ENCODE results near the gene CFD. TPM values are rescaled to one million over a fixed set of nuclear protein-coding genes. Genes with fewer than 3 reads are reported as not detected.
"Not testable (repeated sequence)": the region's sequence is repeated elsewhere in the genome, so short reads cannot be mapped to it uniquely, and the experiment has no call there.

Gene CFD
- total RNA-seq, 4 donors from 2014 or later, result 52.2 to 883 (median 129) TPM

- TF ChIP-seq POLR2A (IDR thresholded peaks at IDR 0.05) (no peak), CTCF (IDR thresholded peaks at IDR 0.05) (no peak)
- Histone ChIP-seq H3K27me3 (no peaks in the 10 kb centered on the region), H3K9me3 (no peaks in the 10 kb centered on the region), H3K27ac (no peak overlapping the region), H3K4me3 (no peak overlapping the region), H3K4me1 (peaks cover 8 to 28% (median 9%) of the 10 kb centered on the region in 3 donors), H3K36me3 (peaks cover 21 to 61% (median 36%) of the 10 kb centered on the region in 3 donors)
- intact Hi-C loops (cut with DNase I), result no loop called here
- no peak for DNase-seq
- WGBS, 2 donors, result 95 to 100% methylated on average over 2 to 10 of the region's 26 CpGs
Observed at GRCh38 chr19:889662-890295, 30.3 kb downstream of the CFD start.

GRCh38 chr19:890831-891230 lies 31.4 kb downstream of the CFD start:
- peaks cover 8 to 28% (median 9%) of the 10 kb centered on the region in 3 donors for H3K4me1 ChIP-seq
- DNase-seq, result no peak
- no peaks in the 10 kb centered on the region for H3K9me3 ChIP-seq
- H3K36me3 ChIP-seq, result peaks cover 10 to 51% (median 25%) of the 10 kb centered on the region in 3 donors
- peak overlapping the region in 1 of 4 donors; percentile 5 for H3K27ac ChIP-seq
- TF ChIP-seq CTCF (IDR thresholded peaks at IDR 0.05), result no peak
- no peak for TF ChIP-seq POLR2A (IDR thresholded peaks at IDR 0.05)
- intact Hi-C loops (cut with DNase I), result no loop called here
- H3K4me3 ChIP-seq, result peak overlapping the region in 1 of 4 donors; percentile 6
- 87 to 93% methylated on average over 3 of the region's 18 CpGs for WGBS, 2 donors
- no peaks in the 10 kb centered on the region for H3K27me3 ChIP-seq

DNA sequence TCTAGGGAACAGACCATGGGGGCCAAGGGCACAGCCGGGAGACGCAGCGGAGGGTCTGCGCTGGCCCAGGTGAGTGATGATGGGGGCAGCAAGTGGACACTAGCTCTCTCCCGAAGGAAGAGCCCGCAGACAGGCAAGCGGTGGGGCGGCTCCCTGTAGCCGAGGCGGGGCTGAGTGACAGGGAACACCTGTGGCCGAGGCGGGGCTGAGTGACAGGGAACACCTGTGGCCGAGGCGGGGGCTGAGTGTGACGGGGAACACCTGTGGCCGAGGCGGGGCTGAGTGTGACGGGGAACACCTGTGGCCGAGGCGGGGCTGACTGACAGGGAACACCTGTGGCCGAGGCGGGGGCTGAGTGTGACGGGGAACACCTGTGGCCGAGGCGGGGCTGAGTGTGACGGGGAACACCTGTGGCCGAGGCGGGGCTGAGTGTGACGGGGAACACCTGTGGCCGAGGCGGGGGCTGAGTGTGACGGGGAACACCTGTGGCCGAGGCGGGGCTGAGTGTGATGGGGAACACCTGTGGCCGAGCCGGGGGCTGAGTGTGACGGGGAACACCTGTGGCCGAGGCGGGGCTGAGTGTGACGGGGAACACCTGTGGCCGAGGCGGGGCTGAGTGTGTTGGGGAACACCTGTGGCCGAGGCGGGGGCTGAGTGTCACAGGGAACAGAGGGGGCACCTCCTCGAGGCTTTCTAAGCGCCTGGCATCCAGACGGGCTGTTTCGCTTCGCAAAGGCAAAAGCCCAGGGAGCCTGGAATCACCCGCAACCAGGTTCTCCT lies 32.1 kb downstream of the CFD start:
- DNase-seq; intact Hi-C loops (cut with DNase I); H3K27me3 ChIP-seq; H3K9me3 ChIP-seq: not testable (repeated sequence)
- Histone ChIP-seq H3K4me3 (peak overlapping the region; percentile 70 to 95 (median 86)), H3K4me1 (peaks cover 8 to 28% (median 9%) of the 10 kb centered on the region in 3 donors), H3K36me3 (peaks cover 8 to 48% (median 17%) of the 10 kb centered on the region in 3 donors), H3K27ac (peak overlapping the region; percentile 87 to 97 (median 94))
- 30 to 41% methylated on average over 10 to 18 of the region's 50 CpGs for WGBS, 2 donors

- TF ChIP-seq POLR2A (IDR thresholded peaks at IDR 0.05) (no peak), CTCF (IDR thresholded peaks at IDR 0.05) (no peak)
- WGBS, 2 donors, result 4 to 7% methylated on average over 11 to 18 of the region's 27 CpGs
Observed at GRCh38 chr19:892243-892893, 32.9 kb downstream of the CFD start.

GRCh38 chr19:892894-893689 lies 33.6 kb downstream of the CFD start, which contains the start of the genes MED16 and RNU6-9:
Gene MED16 (minus strand): TSS chr19:893187. CDS start chr19:891131, 2,056 bp downstream.
Gene RNU6-9 (plus strand): TSS chr19:893484.
- Histone ChIP-seq H3K36me3 (peaks cover 8 to 47% (median 18%) of the 10 kb centered on the region in 3 donors), H3K27me3 (no peaks in the 10 kb centered on the region), H3K9me3 (no peaks in the 10 kb centered on the region), H3K4me1 (peaks cover 8 to 28% (median 9%) of the 10 kb centered on the region in 3 donors), H3K4me3 (peak within 1 kb of the TSS; percentile 70 to 95 (median 86)), H3K27ac (peak within 1 kb of the TSS; percentile 87 to 97 (median 94))
- TF ChIP-seq CTCF (IDR thresholded peaks at IDR 0.05), result peak in 1 of 6 experiments; percentile 20
- peak in 3 of 4 donors; percentile 44 to 73 (median 61) for TF ChIP-seq POLR2A (IDR thresholded peaks at IDR 0.05)
- intact Hi-C loops (cut with DNase I), result no loop called here
- peak; percentile 70 for DNase-seq
- WGBS, 2 donors, result 1% methylated on average over 14 to 20 of the region's 69 CpGs

More at GRCh38 chr19:892243-892893, 32.9 kb downstream of the CFD start:
- Histone ChIP-seq H3K4me3 (peak overlapping the region; percentile 70 to 95 (median 86)), H3K27ac (peak overlapping the region; percentile 87 to 97 (median 94)), H3K27me3 (no peaks in the 10 kb centered on the region), H3K36me3 (peaks cover 8 to 48% (median 18%) of the 10 kb centered on the region in 3 donors), H3K4me1 (peaks cover 8 to 28% (median 9%) of the 10 kb centered on the region in 3 donors), H3K9me3 (no peaks in the 10 kb centered on the region)
- intact Hi-C loops (cut with DNase I), result no loop called here
- no peak for DNase-seq

All from esophagus squamous epithelium (tissue), 5 donors.